H7 (cell line): ENCODE data around the gene FKBP6. TPM values are rescaled to one million over a fixed set of nuclear protein-coding genes. Genes with fewer than 3 reads are reported as not detected.

Source experiments
- DNase-seq: peaks from one replicate; pipeline ENCODE4 v3.0.0; 2012
- H3K27me3 ChIP-seq: 2 replicates; pipeline ENCODE4 v1.6.0; 2011; ENCODE audit warnings: mild to moderate bottlenecking, low read length; ENCODE audit not compliant: control insufficient read depth, insufficient read depth
- H3K36me3 ChIP-seq: replicated peaks from 2 replicates; pipeline ENCODE4 v1.5.1; 2011; ENCODE audit warnings: low read length; ENCODE audit not compliant: control insufficient read depth, insufficient read depth
- H3K4me3 ChIP-seq: 2 replicates; pipeline ENCODE4 v1.5.1; 2011; ENCODE audit warnings: low read depth, mild to moderate bottlenecking, control low read depth, low read length, moderate library complexity; ENCODE audit not compliant: insufficient read depth
- total RNA-seq: library from RNA; depleted of rRNA; stranded (reverse); fragments of >200 nt; shearing (Covaris generic); gene quantifications from 2 replicates; pipeline ENCODE4 v1.2.3, GENCODE V29; 2014

The FKBP6 gene
- total RNA-seq, 1 experiment from 2014 or later: 0.10 TPM

GRCh38 chr7:73340514-73340913 is 12.6 kb downstream of the FKBP6 start:
- no peaks in the 10 kb centered on the region for H3K27me3 ChIP-seq
- no peak overlapping the region for H3K4me3 ChIP-seq
- no peaks in the 10 kb centered on the region for H3K36me3 ChIP-seq
- peak; percentile 75 for DNase-seq

DNA sequence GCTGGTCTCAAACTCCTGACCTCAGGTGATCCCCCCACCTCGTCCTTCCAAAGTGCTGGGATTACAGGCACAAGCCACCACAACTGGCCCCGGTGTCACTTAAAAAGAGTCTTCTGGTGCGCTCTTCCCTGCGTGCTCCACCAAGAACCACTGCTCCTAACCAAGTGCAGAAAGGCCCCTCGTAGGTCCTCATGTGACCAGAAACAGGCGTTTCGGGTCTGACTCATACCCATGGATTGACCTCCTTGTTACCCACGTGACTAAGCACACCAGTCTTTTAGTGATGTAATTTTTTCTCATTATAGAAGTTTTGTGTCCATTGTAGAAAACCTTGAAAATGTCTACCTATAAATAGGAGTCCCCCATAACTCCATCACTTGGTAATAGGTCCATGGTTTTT is 13.9 kb downstream of the FKBP6 start:
- Histone ChIP-seq H3K27me3 (no peaks in the 10 kb centered on the region), H3K4me3 (no peak overlapping the region), H3K36me3 (no peaks in the 10 kb centered on the region)
- DNase-seq: no peak

- no peak overlapping the region for H3K4me3 ChIP-seq
- peak; percentile 81 for DNase-seq
- no peaks in the 10 kb centered on the region for H3K27me3 ChIP-seq
These were observed 14.7 kb downstream of the FKBP6 start for GRCh38 chr7:73342645-73343044.

GRCh38 chr7:73343671-73344380 is 15.9 kb downstream of the FKBP6 start:
- no peaks in the 10 kb centered on the region for H3K27me3 ChIP-seq
- no peak overlapping the region for H3K4me3 ChIP-seq
- DNase-seq: no peak
- no peaks in the 10 kb centered on the region for H3K36me3 ChIP-seq

More at GRCh38 chr7:73342645-73343044, 14.7 kb downstream of the FKBP6 start:
- H3K36me3 ChIP-seq: no peaks in the 10 kb centered on the region

DNA sequence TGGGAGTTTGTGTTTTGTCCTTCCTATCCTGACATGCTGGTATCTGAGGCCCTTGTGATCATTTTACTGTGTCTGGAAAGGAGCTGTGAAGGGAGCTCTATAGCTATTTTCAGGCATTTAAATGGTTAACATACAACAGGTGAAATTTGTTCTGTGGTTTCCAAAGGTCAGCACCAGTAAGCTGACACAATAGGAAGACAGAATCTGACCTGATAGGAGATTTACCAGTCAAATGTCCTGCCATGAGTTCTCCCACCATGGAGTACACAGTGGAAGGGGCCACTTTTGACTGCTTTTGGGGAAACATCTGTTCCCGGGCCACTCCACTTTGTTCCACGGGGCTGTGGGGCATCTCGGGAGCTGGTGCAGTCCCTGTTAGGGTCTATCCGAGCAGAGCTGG is 17.6 kb downstream of the FKBP6 start:
- Histone ChIP-seq H3K36me3 (no peaks in the 10 kb centered on the region), H3K27me3 (no peaks in the 10 kb centered on the region), H3K4me3 (no peak overlapping the region)
- DNase-seq: no peak

DNA sequence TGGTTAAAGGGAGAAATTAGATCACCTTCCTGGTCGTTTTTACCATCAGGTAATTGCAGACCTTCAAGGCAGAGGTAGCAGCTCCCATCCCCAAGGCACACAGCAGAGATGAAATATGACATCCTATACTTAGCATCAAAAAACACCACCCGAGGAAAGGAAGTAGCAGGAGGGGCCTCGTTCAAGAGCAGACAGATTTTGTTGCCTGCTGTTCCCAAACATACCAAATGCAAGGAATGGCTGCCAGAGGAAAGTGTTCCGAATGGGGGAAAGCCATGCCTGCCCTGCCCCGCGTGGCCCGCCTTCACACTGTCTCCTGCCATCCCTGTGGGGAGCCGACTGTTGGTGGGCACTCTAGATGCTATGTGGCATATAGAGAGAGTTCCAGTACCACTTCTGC is 18.0 kb downstream of the FKBP6 start:
- no peaks in the 10 kb centered on the region for H3K36me3 ChIP-seq
- H3K4me3 ChIP-seq: no peak overlapping the region
- no peak for DNase-seq
- no peaks in the 10 kb centered on the region for H3K27me3 ChIP-seq

DNA sequence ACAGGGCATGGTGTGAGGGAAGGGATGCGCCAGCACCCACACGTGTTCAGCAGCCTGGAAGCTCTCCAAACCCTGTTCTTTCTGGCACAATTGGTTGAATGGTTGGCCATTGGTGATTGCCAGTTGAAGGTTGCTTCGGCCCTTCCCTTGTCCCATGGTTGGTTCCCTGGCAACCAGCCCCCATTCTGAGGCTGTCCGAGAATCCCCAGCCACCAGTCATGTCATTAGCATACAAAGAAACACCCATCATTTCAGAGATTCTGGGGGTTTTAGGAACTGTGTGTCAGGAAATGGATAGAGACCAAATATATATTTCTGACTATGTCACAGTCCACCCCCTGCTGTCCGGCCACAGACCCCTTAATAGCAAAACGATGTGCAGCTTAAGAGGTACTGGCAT is 21.8 kb downstream of the FKBP6 start:
- DNase-seq: no peak
- no peaks in the 10 kb centered on the region for H3K36me3 ChIP-seq
- H3K4me3 ChIP-seq: no peak overlapping the region
- H3K27me3 ChIP-seq: no peaks in the 10 kb centered on the region

DNA sequence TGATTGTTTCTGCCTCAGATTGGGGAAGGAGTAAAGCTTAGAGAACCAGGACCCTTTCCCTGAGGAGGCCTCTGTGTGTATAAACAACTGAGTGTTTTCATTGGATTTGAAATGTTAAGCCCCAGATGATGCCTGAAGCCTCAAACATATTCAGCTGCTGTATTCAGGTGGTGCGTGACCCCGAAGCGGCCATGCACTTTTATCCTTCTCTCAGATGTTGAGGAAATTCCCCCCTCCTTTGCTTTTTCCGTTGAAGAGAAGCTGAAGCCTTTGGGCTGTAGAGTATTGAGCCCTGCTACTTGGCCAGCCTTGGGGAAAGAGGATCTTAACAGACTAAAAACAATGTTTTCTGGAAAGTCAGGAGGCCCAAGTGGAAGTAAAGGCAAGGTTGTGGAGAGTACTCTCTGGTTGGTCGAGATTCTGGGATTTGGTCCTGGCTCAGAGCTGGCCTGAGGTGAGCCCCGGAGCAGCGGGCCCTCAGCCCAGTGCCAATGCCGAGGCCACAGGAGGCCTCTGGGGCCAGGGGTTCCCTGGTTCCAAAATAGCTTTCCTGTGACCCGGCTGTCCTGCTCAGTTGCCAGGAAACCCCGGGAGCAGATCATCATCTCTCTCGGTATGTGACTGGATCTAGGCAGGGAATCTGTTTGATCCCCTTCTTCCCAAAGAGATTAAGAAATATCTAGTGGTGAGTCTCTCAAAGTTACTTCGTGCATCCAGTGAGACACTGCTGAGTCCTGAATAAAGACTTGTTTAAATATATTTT is 22.5 kb downstream of the FKBP6 start:
- H3K4me3 ChIP-seq: no peak overlapping the region
- H3K36me3 ChIP-seq: no peaks in the 10 kb centered on the region
- peak; percentile 44 for DNase-seq
- H3K27me3 ChIP-seq: no peaks in the 10 kb centered on the region

DNA sequence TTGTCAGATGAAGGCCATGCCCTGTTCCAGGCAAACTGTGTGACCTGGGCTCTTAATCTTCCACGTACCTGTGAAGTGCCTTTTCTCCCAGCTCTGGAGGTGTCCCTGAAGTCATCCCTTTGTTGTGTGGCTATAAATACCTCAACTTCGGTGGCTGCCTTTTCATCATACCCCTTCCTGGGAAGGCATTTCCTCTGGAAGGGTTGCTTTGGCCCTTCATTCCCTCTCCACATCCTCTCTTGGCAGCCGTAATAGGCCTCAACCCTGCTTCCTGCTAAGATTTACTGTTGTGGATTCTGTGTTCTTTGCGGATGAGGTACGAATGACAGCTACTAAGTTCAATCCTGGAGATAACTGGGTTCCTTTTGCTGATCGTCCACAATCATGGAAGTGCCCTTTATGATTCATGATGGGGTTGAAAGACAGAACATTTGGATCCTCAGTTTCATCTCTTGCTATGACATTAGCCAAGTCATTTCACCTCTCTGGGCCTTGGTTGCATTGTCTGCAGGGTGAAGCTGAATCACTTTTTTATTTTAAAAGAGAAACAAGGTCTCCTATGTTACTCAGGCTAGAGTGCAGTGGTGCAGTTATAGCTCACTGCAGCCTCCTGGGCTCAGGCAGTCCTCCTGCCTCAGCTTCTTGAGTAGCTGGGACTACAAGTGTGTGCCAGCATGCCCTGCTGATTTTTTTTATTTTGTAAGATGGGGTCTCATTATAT is 23.6 kb downstream of the FKBP6 start:
- H3K27me3 ChIP-seq: no peaks in the 10 kb centered on the region
- H3K36me3 ChIP-seq: no peaks in the 10 kb centered on the region
- no peak overlapping the region for H3K4me3 ChIP-seq
- peak; percentile 61 for DNase-seq

DNA sequence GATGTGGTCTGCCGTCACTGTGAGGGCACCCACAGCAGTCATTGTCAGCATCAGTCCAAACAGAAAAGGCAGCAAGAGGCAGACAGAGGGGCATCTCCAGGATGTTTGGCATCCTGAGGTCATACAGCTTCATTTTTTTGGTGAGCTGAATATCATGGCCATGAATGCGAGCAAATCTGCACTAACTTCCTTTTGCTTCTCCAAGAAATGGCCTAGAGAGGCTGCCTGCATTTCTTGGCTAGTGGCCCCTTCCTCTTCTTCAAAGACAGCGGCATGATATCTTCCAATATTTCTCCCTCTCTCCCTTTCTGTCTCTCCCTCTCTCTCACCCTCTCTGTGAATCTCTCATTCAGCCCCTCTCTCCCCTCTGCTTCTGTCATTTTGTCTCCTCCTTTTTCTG is 24.8 kb downstream of the FKBP6 start:
- Histone ChIP-seq H3K27me3 (no peaks in the 10 kb centered on the region), H3K36me3 (no peaks in the 10 kb centered on the region), H3K4me3 (no peak overlapping the region)
- DNase-seq: no peak

GRCh38 chr7:73353243-73353642 is 25.3 kb downstream of the FKBP6 start:
- no peak overlapping the region for H3K4me3 ChIP-seq
- H3K36me3 ChIP-seq: no peaks in the 10 kb centered on the region
- DNase-seq: no peak
- no peaks in the 10 kb centered on the region for H3K27me3 ChIP-seq

- H3K27me3 ChIP-seq: no peaks in the 10 kb centered on the region
- H3K4me3 ChIP-seq: no peak overlapping the region
- no peaks in the 10 kb centered on the region for H3K36me3 ChIP-seq
- no peak for DNase-seq
These were observed 26.2 kb downstream of the FKBP6 start for GRCh38 chr7:73354196-73354595.

DNA sequence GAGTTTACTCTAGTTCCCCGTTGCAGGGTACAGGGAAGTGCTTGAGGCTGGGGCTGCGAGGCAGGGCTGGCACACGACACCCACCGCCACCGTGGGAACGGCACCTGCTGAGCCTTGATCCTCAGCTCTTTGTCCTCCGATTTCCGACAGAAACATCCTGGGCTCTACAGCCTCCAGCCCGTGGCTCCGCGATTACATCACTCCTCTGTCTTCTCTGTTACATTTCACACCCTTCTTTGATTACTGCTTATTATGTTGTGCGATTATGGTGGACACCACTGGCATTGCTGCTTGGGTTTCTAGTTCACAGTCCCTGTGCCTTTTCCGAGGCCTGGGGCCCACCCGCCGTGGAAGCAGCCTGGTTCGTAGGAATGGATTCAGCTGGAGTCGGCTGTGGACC is 26.9 kb downstream of the FKBP6 start:
- DNase-seq: no peak
- Histone ChIP-seq H3K27me3 (no peaks in the 10 kb centered on the region), H3K36me3 (no peaks in the 10 kb centered on the region), H3K4me3 (no peak overlapping the region)

DNA sequence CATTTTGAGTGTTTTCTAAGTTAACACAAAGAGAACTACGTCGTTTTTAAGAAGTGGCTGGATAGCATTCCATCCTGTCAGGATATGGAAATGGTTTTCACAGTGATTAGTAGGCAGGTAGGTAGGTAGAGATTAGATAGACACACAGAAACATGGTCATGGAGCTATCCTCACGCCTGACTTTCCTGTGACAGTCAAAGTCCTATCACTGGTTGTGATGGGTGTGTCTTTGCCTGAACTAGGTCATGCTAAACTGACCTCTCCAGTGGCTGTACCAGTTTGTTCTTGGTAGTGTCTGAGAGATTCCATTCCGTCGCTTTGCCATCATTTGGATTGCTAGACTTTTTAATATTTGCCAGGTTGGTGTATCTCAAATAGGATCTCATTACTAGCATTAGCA is 28.2 kb downstream of the FKBP6 start:
- no peak for DNase-seq
- Histone ChIP-seq H3K4me3 (no peak overlapping the region), H3K36me3 (no peaks in the 10 kb centered on the region), H3K27me3 (no peaks in the 10 kb centered on the region)
